GM12873 (cell line): ENCODE results near the gene ZNF222.

Experiments used
- TF ChIP-seq, protein P1 (sequence below): IDR thresholded peaks from 2 replicates; pipeline ENCODE4 v1.5.1; 2012; ENCODE audit warnings: low read depth, mild to moderate bottlenecking, moderate library complexity, low read length, control low read depth; ENCODE audit not compliant: insufficient read depth; ENCODE audit errors: missing control alignments

ZNF222 gene

DNA sequence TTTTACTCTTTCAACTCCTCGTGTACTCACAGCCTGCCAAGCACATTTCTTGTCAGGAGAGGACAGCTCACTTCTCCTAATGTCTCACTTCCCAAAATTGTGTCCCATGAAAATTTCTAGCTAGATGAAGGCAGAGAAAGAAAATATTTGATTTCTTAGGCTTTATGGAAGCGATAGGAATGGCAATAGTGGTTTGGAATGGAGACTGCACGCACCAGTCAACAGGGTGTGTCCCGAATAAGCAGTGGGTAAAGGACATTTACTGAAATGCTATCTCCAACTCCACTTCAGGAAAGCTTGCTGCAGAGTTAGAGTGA is 321 bp upstream of the ZNF222 start:
- TF ChIP-seq, protein P1, sequence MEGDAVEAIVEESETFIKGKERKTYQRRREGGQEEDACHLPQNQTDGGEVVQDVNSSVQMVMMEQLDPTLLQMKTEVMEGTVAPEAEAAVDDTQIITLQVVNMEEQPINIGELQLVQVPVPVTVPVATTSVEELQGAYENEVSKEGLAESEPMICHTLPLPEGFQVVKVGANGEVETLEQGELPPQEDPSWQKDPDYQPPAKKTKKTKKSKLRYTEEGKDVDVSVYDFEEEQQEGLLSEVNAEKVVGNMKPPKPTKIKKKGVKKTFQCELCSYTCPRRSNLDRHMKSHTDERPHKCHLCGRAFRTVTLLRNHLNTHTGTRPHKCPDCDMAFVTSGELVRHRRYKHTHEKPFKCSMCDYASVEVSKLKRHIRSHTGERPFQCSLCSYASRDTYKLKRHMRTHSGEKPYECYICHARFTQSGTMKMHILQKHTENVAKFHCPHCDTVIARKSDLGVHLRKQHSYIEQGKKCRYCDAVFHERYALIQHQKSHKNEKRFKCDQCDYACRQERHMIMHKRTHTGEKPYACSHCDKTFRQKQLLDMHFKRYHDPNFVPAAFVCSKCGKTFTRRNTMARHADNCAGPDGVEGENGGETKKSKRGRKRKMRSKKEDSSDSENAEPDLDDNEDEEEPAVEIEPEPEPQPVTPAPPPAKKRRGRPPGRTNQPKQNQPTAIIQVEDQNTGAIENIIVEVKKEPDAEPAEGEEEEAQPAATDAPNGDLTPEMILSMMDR = no peak

- TF ChIP-seq, protein P1 = no peak
These were observed 1.4 kb downstream of the ZNF222 start for GRCh38 chr19:44026622-44027021.

- TF ChIP-seq, protein P1 = no peak
These were observed 6.9 kb downstream of the ZNF222 start for GRCh38 chr19:44032001-44032610.

DNA sequence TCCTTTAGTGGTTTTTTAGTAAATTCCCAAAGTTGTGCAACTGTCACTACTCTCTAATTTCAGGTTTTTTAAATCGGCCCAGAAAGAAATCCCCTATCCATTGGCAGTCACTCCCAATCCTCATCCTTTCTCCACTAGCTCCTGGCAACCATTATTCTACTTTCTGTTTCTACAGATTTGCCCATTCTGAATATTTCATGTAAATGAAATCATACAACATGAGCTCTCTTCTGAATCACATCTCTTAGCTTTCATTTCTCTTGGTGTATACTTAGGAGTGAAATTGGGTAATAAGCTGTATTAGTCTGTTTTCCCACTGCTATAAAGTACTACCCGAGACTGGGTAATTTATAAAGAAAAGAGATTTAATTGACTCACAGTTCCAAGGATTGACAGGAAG is 17.0 kb downstream of the ZNF222 start:
- TF ChIP-seq, protein P1 = no peak

DNA sequence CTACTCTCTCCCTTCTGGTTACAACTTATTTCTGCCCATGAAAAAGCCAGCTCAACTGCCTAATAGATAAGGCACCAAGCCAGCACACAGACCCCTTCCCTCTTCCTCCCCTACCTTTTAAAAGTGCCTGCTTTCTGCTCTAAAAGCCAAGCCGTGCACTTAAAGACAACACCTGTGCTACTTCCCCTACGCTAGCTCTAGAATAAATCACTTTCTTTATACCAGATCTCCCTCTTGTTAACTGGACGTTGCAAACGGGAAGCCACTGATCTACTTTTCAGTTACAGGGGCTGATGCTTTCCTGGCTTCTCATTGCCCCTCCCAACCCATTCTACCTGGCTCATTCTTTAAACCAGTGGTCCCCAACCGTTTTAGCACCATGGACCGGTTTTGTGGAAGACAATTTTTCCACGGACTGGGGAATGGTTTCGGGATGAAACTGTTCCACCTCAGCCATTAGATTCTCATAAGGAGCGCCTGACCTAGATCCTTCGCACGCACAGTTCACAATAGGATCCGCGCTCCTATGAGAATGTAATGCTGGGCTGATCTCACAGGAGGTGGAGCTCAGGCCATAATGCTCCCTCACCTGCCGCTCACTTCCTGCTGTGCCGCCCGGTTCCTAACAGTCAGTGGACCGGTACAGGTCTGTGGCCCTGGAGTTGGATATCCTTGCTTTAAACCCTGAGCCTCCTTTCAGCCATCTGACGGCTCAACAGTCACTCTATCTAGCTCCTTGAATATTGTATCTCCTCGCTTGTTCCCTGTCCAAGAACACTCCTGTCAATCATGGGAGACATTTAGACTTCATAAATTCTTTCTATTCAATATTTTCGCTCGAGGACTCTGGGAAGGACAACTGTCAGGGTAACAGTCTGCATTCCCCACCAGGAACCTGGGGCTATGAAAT is 25.8 kb downstream of the ZNF222 start:
- TF ChIP-seq, protein P1 = no peak

GRCh38 chr19:44051650-44052402 is 26.6 kb downstream of the ZNF222 start, which contains the start of gene ZNF223:
Gene ZNF223, plus strand, starts transcription at chr19:44052036. Its CDS starts 3,141 bp downstream, at chr19:44055177.
- TF ChIP-seq, protein P1 = no peak

DNA sequence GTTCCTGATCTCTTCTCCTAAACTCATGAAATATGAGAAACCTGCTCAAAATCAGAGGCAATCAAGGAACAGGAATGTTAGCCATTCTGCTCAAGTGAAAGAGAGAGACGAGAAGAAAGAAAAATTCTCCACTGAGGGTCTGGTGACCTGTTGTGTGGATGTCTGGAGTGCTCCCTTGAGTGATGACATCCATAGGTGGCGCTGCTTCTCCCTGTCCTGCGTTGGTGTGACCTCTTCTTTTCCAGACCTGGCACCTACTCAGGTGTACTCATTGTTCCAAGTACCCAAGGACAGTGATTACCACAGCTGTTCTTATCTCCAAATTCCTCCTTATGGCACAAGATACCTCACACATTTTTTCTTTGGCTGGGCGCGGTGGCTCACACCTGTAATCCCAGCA is 30.7 kb downstream of the ZNF222 start:
- TF ChIP-seq, protein P1 = peak; percentile 4
